IPS-NIHi7 (cell line): ENCODE data around the gene NTN3.
"Not testable (repeated sequence)": the region's sequence is repeated elsewhere in the genome, so short reads cannot be mapped to it uniquely, and the experiment has no call there.

ENCODE experiments used
- DNase-seq: peaks from one replicate; pipeline ENCODE4 v3.0.0; 2012; ENCODE audit warnings: mixed read lengths; ENCODE audit errors: extremely low spot score

Gene NTN3

GRCh38 chr16:2479996-2480395, 8.9 kb downstream of the NTN3 start:
- DNase-seq, result not testable (repeated sequence)

GRCh38 chr16:2480948-2481347, 9.9 kb downstream of the NTN3 start:
- no peak for DNase-seq

- DNase-seq, result no peak
Observed at GRCh38 chr16:2481676-2482075, 10.6 kb downstream of the NTN3 start.

- DNase-seq, result no peak
Observed at GRCh38 chr16:2482249-2482648, 11.2 kb downstream of the NTN3 start.

- DNase-seq, result no peak
Observed at GRCh38 chr16:2482708-2483534, 11.8 kb downstream of the NTN3 start.

- DNase-seq, result no peak
Observed at GRCh38 chr16:2483939-2484897, 13.1 kb downstream of the NTN3 start.

GRCh38 chr16:2484898-2485508, 13.9 kb downstream of the NTN3 start:
- DNase-seq, result no peak

GRCh38 chr16:2485811-2486507, 14.9 kb downstream of the NTN3 start:
- DNase-seq, result no peak

GRCh38 chr16:2486645-2487516, 15.8 kb downstream of the NTN3 start:
- peak; percentile 36 for DNase-seq

GRCh38 chr16:2487517-2487842, 16.4 kb downstream of the NTN3 start:
- no peak for DNase-seq

GRCh38 chr16:2487903-2488531, 16.9 kb downstream of the NTN3 start:
- no peak for DNase-seq

- no peak for DNase-seq
Observed at GRCh38 chr16:2489581-2489980, 18.5 kb downstream of the NTN3 start.

- no peak for DNase-seq
Observed at GRCh38 chr16:2490190-2491105, 19.4 kb downstream of the NTN3 start.

GRCh38 chr16:2492292-2492691, 21.2 kb downstream of the NTN3 start:
- DNase-seq, result no peak

GRCh38 chr16:2493605-2494004, 22.5 kb downstream of the NTN3 start:
- no peak for DNase-seq

GRCh38 chr16:2494616-2495015, 23.5 kb downstream of the NTN3 start:
- no peak for DNase-seq

GRCh38 chr16:2495041-2495440, 23.9 kb downstream of the NTN3 start:
- DNase-seq, result no peak

- no peak for DNase-seq
Observed at GRCh38 chr16:2496223-2497115, 25.4 kb downstream of the NTN3 start.
